HG03108 (cell line): ENCODE data around the gene RBM15.

ENCODE experiments used
- ATAC-seq: cut with Tn5 transposase; IDR thresholded peaks from one replicate; pipeline ENCODE4 v1.9.1; 2021; ENCODE audit warnings: moderate library complexity; ENCODE audit not compliant: unreplicated experiment

The RBM15 gene

GRCh38 chr1:110338886-110339406, at the start of gene RBM15:
Gene RBM15 (plus strand): TSS chr1:110339377. CDS start chr1:110339406, 29 bp downstream.
- ATAC-seq = peak; percentile 72

GRCh38 chr1:110291241-110292030, 47.7 kb upstream of the RBM15 start:
- ATAC-seq = no peak

GRCh38 chr1:110292031-110292741, 47.0 kb upstream of the RBM15 start:
- no peak for ATAC-seq

GRCh38 chr1:110293601-110294104, 45.5 kb upstream of the RBM15 start:
- no peak for ATAC-seq

DNA sequence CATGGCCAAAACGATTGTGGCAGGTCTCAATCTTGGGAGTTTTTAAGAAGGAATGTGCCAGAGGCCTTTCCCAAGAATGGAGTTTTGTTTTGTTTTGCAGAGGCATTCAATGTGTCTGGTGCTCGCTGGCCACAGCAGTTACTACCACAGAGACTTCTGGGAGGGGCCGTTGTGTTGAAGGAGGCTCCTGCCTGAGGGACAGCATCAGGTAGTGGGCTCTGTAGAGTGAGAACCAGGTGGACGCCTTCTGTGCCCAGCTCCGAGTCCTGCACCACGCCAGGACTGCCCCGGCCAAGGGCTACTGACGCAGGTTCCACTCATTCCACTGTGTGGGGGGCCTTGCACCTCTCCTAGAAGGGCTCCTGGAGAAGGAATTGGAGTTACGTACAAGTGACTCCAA, 44.9 kb upstream of the RBM15 start:
- ATAC-seq = no peak

GRCh38 chr1:110298991-110299390, 40.2 kb upstream of the RBM15 start:
- ATAC-seq = no peak

DNA sequence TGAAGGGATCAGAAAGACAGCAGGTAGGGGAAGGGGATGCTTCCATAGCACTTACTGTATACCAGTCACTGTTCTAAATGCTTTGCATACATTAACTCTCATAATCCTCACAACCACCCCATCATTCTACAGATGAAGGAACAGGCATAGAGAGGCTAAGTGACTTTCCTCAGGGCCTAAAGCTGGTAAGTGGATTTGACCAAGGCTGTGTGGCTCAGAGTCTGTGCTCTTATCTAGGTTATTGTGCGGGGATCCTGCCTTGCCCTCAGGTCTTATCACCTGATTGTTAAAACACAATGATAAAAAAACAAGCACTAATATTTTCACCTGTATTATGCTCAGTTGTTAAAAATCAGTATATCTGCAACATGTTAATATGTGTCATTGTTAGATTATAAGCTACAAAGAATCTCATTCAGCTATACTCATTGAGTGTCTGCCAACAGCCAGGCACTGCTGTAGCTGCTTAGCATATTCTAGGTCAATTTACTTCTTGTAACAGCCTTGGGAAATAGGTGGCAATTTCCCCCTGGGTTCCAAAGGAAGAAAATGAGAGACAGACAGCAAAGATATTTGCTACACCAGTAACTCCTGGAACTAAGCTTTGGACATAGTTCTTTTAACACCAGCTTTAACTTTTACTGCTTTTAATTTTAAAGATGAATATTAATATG, 38.6 kb upstream of the RBM15 start:
- ATAC-seq = no peak

- no peak for ATAC-seq
Measured at GRCh38 chr1:110302836-110303235, 36.3 kb upstream of the RBM15 start.

- ATAC-seq = no peak
Measured at GRCh38 chr1:110305900-110306420, 33.2 kb upstream of the RBM15 start.

DNA sequence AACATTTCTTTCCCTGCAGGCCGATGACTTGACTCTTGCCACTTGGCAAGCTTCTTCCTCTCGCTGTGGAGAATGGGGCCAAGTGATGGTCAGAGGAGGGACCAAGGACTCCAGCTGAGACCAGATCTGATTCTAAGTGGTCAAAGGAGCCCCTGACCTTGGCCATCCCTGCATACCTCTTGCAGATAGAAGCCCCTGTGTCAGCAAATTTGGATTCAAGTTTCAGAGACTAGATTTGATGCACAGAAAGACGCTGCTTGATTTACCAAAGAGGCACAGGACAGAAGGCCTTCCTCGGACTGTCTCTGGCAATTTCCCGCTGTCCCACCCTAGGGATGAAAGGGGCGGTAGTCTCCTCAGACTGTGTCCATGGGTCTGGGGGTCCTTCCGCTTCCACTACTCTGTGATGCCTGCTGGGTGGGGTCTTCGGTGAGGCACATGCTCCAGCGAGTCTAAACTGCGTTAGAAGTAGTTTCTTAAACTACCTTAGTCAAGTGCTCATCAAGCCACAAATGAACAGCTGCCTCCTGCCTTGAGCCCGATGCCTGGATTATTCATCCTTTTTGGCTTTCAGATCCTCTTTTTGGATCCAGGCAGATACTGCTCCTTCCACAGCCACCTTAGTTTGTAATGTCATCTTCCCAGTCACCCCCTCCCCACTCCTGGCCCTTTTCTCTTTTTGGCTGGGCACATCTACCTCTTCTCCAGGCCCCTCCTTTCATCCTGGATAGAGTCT, 31.8 kb upstream of the RBM15 start:
- ATAC-seq = no peak

DNA sequence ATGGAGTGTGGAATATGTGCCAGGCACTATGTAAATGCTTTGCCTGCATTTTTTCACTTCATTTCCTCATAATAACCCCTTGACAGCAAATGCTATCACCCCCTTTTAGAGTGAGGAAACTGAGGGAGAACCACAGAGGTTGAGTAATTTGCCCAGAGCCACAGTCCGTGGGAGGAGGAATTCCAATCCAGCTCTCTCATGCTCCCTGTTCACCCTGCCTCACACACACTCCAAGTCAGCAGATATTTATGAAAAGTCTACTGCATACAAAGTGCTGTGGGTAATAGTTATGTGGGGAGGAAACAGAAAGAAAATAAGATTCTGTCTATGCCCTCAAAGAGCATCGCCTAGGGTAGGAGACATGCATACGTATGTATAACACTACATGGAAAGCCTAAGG, 30.9 kb upstream of the RBM15 start:
- no peak for ATAC-seq

DNA sequence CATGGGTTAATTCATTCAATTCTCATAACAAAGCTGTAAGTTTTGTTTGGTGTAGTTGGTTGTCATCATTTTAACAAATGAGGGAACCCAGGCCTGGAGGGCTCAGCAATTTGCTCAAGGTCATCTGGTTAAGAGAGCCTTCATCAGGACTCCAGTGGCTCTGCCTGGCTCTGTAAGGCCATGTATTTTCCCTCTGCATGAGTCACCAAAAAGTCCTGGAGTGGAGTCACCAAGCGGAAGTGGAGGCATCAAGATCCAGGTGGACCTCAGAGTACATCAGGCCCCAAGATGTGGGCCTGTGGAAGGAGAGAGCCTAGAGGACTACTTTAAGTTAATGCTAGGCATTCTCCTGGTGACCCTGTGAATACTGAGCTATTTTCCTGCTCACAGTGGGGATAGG, 30.0 kb upstream of the RBM15 start:
- no peak for ATAC-seq

DNA sequence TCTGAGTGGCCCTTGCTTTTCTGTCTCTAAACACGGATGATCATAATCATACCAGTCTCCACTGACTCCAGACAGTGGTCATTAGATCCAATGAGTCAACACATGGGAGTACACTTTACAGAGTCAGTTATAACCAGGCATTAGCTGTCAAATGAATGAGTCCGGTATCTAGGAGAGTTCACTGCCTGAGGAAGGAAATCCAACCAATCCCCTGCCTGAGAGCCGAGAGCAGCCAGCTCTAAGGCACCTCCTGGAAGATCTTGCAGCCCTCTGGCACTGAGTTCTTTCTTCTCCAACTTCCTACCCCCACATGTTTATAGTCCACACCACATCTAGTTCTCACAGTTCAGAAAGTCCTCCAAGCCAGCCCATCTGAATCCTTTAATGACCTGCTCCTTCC, 29.4 kb upstream of the RBM15 start:
- no peak for ATAC-seq

- ATAC-seq = no peak
Measured at GRCh38 chr1:110310300-110310699, 28.9 kb upstream of the RBM15 start.

DNA sequence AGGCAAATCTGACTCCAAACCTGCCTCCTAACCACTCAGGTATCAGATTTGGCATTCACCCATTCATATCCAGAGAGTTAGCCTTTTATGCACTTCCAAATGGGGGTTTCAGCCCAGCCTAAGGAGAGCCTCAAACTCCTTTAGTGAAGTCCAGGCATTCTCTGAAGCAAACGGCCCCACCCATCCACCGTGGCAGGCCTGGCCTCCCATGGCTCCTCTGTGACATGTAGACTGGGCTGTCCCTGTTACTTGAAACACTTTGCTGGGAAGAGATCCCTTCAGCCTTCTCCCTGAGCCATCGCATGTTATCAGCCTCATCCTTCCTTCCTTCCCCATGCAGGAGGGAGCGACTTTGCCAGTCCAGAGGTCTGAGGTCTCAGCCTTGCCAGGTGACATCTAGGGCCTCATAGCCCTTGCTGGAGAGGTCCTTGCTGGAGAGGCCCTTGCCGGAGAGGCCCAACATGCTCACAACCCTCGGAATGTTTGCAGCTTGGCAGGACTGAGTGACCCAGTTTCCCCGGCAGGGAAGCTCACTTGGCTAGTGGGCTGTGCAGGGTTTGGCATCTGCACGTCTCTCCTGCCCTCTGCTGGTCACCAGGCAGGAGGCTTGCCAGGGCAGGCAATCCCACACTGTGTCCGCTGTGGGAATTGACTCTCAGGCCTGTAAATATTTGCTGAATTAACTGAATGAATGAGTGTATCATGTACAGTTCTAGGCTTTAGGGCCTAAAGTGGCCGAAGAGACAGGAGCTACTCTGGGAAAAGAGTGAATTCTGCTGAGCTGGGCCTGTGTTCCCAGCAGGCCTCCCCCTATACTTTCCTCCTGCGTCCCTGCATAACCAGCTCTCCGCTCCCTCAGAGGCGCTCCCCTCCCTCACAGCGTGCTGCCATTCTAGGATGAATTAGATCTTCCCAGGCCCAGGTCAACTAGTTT, 26.7 kb upstream of the RBM15 start:
- no peak for ATAC-seq

- ATAC-seq = no peak
Measured at GRCh38 chr1:110316735-110317134, 22.4 kb upstream of the RBM15 start.

DNA sequence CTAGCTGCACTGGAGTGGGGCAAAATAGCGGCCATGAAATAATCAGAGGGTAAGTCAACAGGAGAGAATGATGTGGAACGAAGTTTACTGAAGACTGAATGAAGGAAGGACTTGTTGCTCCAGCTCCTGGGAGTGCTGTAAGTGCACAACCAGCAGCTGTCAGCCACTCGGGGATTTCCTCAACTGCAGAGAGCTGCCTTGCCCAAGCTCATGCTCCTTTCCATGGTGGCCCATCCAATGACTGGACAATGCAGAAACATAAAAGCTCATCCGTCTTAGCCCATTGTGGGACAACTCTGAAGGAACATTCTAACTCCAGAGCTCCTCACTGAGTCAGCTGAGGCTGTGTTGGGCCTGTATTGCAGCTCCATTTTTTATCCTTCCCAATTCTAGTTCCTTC, 21.1 kb upstream of the RBM15 start:
- no peak for ATAC-seq

GRCh38 chr1:110319332-110320167, 19.6 kb upstream of the RBM15 start:
- no peak for ATAC-seq

GRCh38 chr1:110320168-110320518, 19.0 kb upstream of the RBM15 start:
- no peak for ATAC-seq
